ENCODE results near the gene TYW5.

The TYW5 gene

DNA sequence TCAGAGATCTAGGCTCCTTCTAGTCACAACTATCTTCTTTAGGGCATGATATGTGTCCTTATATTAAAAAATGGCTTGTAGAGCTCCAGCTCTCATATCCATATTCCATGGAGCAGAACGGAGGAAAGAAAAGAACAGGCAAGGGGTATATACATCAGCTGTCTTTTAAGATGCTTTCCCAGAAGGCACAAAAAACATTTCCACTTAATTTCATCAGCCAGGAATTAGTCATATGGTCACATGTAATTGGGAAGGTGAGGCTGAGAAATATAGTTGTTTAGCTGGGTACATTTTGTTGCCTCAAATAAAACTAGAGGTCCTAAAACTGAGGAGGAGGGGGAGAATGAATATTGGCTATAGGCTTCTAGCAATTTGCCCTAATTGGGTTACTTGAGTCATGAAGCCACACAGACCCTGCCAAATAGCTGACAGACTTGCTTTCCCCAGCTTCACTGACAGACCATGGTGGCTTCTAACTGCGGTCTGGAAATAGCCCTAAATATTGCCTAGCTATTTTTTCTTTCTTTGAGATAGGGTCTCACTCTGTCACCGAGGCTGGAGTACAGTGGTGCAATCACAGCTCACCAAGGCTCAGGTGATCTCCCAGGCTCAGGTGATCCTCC lies 20.1 kb upstream of the TYW5 start:
- in situ Hi-C loops (cut with HindIII; ENCODE audit: low sequenced_read_pairs): no loop called here

DNA sequence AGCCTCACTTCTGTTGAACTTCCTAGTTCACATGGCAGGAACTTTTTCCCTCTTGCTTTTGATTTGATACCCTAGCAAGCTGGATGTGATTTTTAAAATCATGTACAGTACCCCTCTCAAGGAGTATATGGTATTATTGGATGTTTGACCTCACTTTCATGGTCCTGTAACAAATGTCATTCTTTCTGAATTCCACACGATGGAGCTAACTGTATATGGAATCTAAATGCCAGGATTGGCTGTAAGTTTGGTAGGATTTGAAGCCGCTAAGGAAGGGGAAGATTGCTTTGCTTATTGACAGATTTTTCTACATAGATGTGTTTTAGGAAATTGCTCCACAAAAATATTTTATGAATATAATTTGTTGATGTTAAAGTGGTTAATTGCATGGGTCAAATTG lies 18.4 kb upstream of the TYW5 start:
- in situ Hi-C loops (cut with HindIII; ENCODE audit: low sequenced_read_pairs): no loop called here

- in situ Hi-C loops (cut with HindIII; ENCODE audit: low sequenced_read_pairs): no loop called here
These were observed 16.9 kb upstream of the TYW5 start for GRCh38 chr2:199972088-199972626.

DNA sequence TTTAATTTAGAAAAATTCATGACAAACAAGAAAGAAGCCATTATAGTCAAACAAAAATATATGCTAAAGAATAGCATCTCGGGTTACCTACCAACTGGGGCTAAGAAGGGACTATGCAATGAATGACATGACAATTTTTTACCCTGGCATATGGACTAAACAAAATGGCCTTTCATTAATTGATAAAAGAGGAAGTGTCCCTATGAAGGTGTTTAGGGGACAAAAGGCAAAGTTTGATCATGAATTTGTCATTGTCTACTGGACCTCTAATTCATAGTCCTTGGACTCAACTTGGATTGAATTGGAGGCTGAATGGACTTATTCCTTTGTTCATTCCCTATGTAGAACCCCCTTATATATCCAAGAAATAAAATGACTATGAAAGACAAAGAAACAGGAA lies 12.8 kb upstream of the TYW5 start:
- in situ Hi-C loops (cut with HindIII; ENCODE audit: low sequenced_read_pairs): no loop called here

DNA sequence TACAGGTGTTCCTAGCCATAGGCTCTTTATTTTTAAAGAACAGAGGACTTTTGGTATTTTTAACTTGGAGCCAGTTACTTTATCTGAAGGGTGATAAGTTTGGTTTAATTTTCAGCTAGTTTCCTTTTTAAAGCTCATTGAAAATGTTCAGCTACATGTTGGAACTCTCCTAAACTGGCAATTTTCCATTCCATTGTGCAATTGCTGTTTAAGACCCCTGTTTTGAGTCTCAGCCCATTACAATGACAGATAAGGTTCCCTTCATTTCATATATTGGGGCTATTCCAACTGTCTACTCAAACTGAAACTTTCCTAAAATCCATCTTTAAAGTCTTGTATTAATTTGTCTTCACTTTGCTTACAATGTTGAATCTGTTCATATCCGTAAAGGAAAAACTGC lies 11.7 kb upstream of the TYW5 start:
- in situ Hi-C loops (cut with HindIII; ENCODE audit: low sequenced_read_pairs): no loop called here

- in situ Hi-C loops (cut with HindIII; ENCODE audit: low sequenced_read_pairs): no loop called here
These were observed 11.1 kb upstream of the TYW5 start for GRCh38 chr2:199966405-199966804.

GRCh38 chr2:199962203-199962602 lies 6.9 kb upstream of the TYW5 start:
- in situ Hi-C loops (cut with HindIII; ENCODE audit: low sequenced_read_pairs): no loop called here

- in situ Hi-C loops (cut with HindIII; ENCODE audit: low sequenced_read_pairs): no loop called here
These were observed 2.7 kb upstream of the TYW5 start for GRCh38 chr2:199958014-199958413.

DNA sequence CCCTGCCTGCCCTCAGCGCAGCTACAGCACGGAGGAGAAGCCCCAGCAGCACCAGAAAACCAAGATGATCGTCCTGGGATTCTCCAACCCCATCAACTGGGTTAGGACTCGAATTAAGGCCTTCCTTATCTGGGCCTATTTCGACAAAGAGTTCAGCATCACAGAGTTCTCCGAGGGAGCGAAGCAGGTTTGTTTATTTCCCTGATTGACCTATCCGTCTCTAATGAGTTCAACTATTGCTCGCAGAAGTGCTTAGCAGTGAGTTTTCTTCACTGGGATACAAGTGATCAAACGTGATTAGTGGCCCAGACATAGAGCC lies 730 bp upstream of the TYW5 start:
- in situ Hi-C loops (cut with HindIII; ENCODE audit: low sequenced_read_pairs): no loop called here

DNA sequence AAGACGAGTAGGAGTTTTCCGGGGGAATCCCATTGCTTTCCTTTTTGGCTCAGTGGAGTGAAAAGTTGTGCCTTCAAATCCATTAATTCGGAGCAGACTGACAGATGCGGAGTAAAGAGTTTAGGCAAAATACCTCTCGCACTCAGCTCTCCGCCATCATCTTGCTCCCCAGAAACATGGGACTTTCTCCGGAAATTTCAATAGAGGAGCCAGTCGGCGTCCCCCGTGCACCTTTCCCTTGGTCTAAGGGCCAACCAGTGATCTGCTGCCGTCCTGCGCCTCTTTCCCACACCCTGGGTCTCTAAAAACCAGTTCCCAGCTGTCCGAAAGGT lies 318 bp downstream of the TYW5 start:
- in situ Hi-C loops (cut with HindIII; ENCODE audit: low sequenced_read_pairs): no loop called here

GRCh38 chr2:199951023-199951422 lies 4.3 kb downstream of the TYW5 start:
- in situ Hi-C loops (cut with HindIII; ENCODE audit: low sequenced_read_pairs): no loop called here

GRCh38 chr2:199950396-199950795 lies 4.9 kb downstream of the TYW5 start:
- in situ Hi-C loops (cut with HindIII; ENCODE audit: low sequenced_read_pairs): no loop called here

- in situ Hi-C loops (cut with HindIII; ENCODE audit: low sequenced_read_pairs): no loop called here
These were observed 8.5 kb downstream of the TYW5 start for GRCh38 chr2:199946836-199947235.

DNA sequence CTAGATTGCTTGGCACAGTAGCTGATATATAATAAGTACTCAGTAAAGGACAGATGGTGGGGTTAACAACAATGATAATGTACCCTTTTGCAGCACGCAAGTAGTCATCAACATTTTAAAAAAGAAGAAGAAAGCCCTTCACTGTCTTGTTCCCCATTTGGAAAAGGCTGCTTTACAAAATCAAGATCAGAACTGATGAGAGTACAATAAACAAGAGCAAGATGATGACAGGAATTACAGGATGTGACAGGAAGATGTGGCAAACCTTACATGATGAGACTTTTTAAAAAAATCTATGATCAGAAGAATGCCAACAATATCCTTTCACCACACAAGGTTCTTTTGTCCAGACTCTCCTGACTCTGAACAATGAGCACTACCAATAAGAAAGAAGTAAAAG lies 9.1 kb downstream of the TYW5 start:
- in situ Hi-C loops (cut with HindIII; ENCODE audit: low sequenced_read_pairs): no loop called here

DNA sequence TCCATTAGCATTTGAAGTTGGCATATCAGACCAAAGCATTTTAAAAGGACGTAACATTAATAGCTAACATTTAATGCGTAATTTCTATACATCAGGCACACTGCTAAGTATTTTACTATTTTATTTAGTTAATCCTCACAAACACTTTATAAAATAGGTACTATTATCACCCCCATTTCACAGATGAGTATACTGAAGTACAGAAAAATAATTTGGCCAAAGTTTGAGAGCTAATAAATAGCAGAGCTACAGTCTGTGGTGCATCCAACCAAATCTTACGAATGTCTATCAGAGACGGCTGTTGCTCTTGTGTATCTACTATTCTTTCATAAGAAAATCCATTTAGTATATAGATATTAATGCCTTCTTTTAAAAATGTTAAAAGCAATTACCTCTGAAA lies 11.9 kb downstream of the TYW5 start:
- in situ Hi-C loops (cut with HindIII; ENCODE audit: low sequenced_read_pairs): no loop called here

DNA sequence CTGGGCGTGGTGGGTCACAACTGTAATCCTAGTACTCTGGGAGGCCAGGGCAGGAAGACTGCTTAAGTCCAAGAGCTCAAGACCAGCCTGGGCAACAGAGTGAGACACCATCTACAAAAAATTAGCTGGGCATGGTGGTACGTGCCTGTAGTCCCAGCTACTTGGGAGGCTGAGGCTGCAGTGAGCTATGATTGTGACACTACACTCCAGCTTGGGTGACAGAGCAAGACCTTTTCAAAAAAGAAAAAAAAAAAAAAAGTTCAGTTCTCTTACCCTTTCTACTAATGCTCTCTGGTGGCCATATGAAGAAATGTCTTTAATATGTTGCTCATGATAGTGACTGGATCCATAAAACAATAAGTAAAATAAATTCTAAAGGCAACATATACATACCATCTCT lies 14.9 kb downstream of the TYW5 start:
- in situ Hi-C loops (cut with HindIII; ENCODE audit: low sequenced_read_pairs): no loop called here

DNA sequence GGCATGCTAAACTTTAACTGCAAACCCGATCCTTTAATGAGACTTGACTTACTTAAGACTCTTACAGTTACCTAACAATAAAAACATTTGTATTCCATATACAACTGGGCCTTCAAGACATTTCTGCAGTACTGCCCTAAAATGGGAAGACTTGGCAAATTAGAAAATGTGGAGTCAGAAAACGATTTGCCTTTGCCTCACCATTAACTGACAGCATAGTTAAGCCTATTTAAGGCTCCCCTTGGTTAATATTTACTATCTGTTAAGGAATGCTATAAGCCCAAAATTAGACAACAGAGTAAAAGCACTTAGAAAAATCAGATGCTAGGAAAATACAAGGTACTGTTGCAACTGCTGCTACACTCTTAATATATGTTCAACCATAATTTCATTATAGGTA lies 18.7 kb downstream of the TYW5 start:
- in situ Hi-C loops (cut with HindIII; ENCODE audit: low sequenced_read_pairs): no loop called here

- in situ Hi-C loops (cut with HindIII; ENCODE audit: low sequenced_read_pairs): no loop called here
These were observed 21.8 kb downstream of the TYW5 start for GRCh38 chr2:199933466-199933865.

- in situ Hi-C loops (cut with HindIII; ENCODE audit: low sequenced_read_pairs): no loop called here
These were observed 22.9 kb downstream of the TYW5 start for GRCh38 chr2:199932312-199932855.

- in situ Hi-C loops (cut with HindIII; ENCODE audit: low sequenced_read_pairs): no loop called here
These were observed 26.0 kb downstream of the TYW5 start for GRCh38 chr2:199929262-199929661.

DNA sequence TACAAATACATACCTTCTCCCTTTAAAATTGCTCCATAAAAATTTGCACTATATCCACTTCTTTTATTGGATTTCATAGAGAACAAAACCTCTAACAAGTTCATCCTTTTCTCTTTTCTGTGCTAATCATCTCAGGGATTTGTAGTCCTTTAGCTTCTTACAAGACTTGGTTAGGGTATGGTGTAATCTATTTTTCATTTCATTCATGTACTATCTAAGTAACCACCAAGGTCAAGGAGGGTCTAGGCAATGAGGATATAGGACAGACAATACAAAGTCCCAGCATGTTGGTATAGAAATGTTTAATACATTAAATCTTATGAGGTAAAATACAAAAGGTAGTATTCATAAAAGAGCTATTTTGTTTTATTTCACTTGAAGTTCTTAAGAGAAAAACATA lies 26.7 kb downstream of the TYW5 start:
- in situ Hi-C loops (cut with HindIII; ENCODE audit: low sequenced_read_pairs): no loop called here

DNA sequence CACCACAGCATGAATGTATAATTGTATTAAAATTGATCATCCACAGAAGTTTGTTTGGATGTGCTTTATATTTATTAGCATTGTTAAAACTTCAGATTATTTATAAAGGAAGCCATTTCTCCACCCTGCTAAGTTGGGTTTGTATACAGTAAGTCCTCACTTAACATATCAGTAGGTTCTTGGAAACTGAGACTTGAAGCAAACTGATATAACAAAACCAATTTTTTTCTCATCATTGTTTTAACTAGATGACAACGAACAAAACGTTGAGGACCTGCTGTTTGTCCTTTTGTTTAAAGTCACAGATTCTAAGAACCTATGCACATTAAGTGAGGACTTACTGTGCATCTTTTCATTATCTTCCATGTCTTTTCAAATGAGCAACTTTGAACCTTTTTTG lies 27.1 kb downstream of the TYW5 start:
- in situ Hi-C loops (cut with HindIII; ENCODE audit: low sequenced_read_pairs): no loop called here

DNA sequence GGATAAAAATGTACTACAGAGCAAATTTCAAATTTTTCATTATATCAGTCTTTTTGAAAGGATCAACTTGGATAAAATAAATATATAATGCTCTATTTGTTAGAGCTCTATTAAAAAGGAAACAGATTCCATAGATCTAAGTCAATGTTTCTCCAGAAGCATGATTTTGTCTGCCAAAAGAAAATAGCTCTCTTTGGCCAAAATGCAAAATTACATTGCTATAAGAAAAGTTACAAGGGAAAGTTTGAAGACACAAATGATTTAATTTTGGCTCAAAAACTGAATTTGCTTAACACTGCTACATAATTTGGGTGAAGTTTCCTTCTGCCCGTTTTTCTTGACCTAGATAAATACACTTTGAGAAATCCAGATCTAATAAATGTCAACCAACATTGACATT lies 28.5 kb downstream of the TYW5 start:
- in situ Hi-C loops (cut with HindIII; ENCODE audit: low sequenced_read_pairs): no loop called here

Measured in DLD1 (cell line).